H9 (cell line): ENCODE measurements around the gene SUPT7L. TPM values are rescaled to one million over a fixed set of nuclear protein-coding genes. Genes with fewer than 3 reads are reported as not detected.

Experiments
- DNase-seq: peaks from one replicate; pipeline ENCODE4 v3.0.0-alpha.2; 2017
- H2AFZ ChIP-seq: one replicate; pipeline ENCODE4 v1.6.1; 2013; ENCODE audit warnings: mild to moderate bottlenecking, low read length, control low read depth, moderate library complexity
- H2AK5ac ChIP-seq: 2 replicates; pipeline ENCODE4 v1.6.1; 2013; ENCODE audit warnings: low read length, control low read depth, mixed read lengths; ENCODE audit not compliant: insufficient read length
- H2BK120ac ChIP-seq: one replicate; pipeline ENCODE4 v1.6.1; 2013; ENCODE audit warnings: low read depth, mild to moderate bottlenecking, low read length, control low read depth, inconsistent platforms; ENCODE audit not compliant: poor library complexity, severe bottlenecking
- H2BK12ac ChIP-seq: 2 replicates; pipeline ENCODE4 v1.6.1; 2013; ENCODE audit warnings: low read length, control low read depth, mixed read lengths, low read depth; ENCODE audit not compliant: insufficient read length
- H2BK15ac ChIP-seq: 2 replicates; pipeline ENCODE4 v1.6.1; 2013; ENCODE audit warnings: low read depth, low read length, control low read depth
- H2BK20ac ChIP-seq: one replicate; pipeline ENCODE4 v1.6.1; 2013; ENCODE audit warnings: low read depth, mild to moderate bottlenecking, low read length, control low read depth, inconsistent platforms; ENCODE audit not compliant: poor library complexity, severe bottlenecking
- H2BK5ac ChIP-seq: 2 replicates; pipeline ENCODE4 v1.6.1; 2013; ENCODE audit warnings: low read length, control low read depth, mixed read lengths; ENCODE audit not compliant: insufficient read length
- H3K14ac ChIP-seq: 2 replicates; pipeline ENCODE4 v1.6.1; 2013; ENCODE audit warnings: low read length, control low read depth; ENCODE audit not compliant: insufficient read depth
- H3K18ac ChIP-seq: 2 replicates; pipeline ENCODE4 v1.6.1; 2013; ENCODE audit warnings: low read depth, mild to moderate bottlenecking, mixed read lengths, low read length, control low read depth; ENCODE audit not compliant: insufficient read length
- H3K23ac ChIP-seq: 2 replicates; pipeline ENCODE4 v1.6.1; 2013; ENCODE audit warnings: low read length, control low read depth, mixed read lengths, low read depth; ENCODE audit not compliant: insufficient read length
- H3K23me2 ChIP-seq: 2 replicates; pipeline ENCODE4 v1.6.1; 2013; ENCODE audit warnings: low read depth, mild to moderate bottlenecking, mixed read lengths, low read length, control low read depth; ENCODE audit not compliant: insufficient read length, poor library complexity, severe bottlenecking
- H3K27ac ChIP-seq: 2 replicates; pipeline ENCODE4 v1.5.1; 2013; ENCODE audit warnings: low read length, control low read depth, mixed read lengths, low read depth; ENCODE audit not compliant: insufficient read length
- H3K27me3 ChIP-seq: 2 replicates; pipeline ENCODE4 v1.6.1; 2013; ENCODE audit warnings: low read length, control low read depth, inconsistent platforms; ENCODE audit not compliant: insufficient read depth
- H3K4ac ChIP-seq: 2 replicates; pipeline ENCODE4 v1.6.1; 2013; ENCODE audit warnings: low read depth, mild to moderate bottlenecking, control low read depth, inconsistent platforms, low read length, moderate library complexity
- H3K4me1 ChIP-seq: 2 replicates; pipeline ENCODE4 v1.6.1; 2013; ENCODE audit warnings: low read length, control low read depth, inconsistent platforms; ENCODE audit not compliant: insufficient read depth
- H3K4me2 ChIP-seq: 2 replicates; pipeline ENCODE4 v1.6.1; 2013; ENCODE audit warnings: low read length, control low read depth, mixed read lengths; ENCODE audit not compliant: insufficient read length, insufficient read depth
- H3K56ac ChIP-seq: 2 replicates; pipeline ENCODE4 v1.6.1; 2013; ENCODE audit warnings: low read depth, mild to moderate bottlenecking, mixed read lengths, low read length, control low read depth; ENCODE audit not compliant: insufficient read length
- H3K79me1 ChIP-seq: 2 replicates; pipeline ENCODE4 v1.6.1; 2013; ENCODE audit warnings: low read depth, mild to moderate bottlenecking, moderate library complexity, low read length, control low read depth, inconsistent platforms; ENCODE audit not compliant: insufficient read depth, poor library complexity, severe bottlenecking
- H3K79me2 ChIP-seq: 2 replicates; pipeline ENCODE4 v1.6.1; 2013; ENCODE audit warnings: low read length, control low read depth, inconsistent platforms; ENCODE audit not compliant: insufficient read depth
- H3K9ac ChIP-seq: 2 replicates; pipeline ENCODE4 v1.6.1; 2013; ENCODE audit warnings: low read length, control low read depth, mixed read lengths; ENCODE audit not compliant: insufficient read length; ENCODE audit errors: extremely low read depth
- H3K9me3 ChIP-seq: one replicate; pipeline ENCODE4 v1.6.1; 2013; ENCODE audit warnings: low read depth, low read length, inconsistent platforms; ENCODE audit not compliant: control insufficient read depth
- H3T11ph ChIP-seq: one replicate; pipeline ENCODE4 v1.6.1; 2013; ENCODE audit warnings: mild to moderate bottlenecking, low read length, control low read depth, inconsistent platforms
- H4K20me1 ChIP-seq: one replicate; pipeline ENCODE4 v1.6.1; 2013; ENCODE audit not compliant: control insufficient read depth, insufficient read length, insufficient read depth
- H4K5ac ChIP-seq: 2 replicates; pipeline ENCODE4 v1.6.1; 2013; ENCODE audit warnings: low read depth, mild to moderate bottlenecking, mixed read lengths, low read length, control low read depth; ENCODE audit not compliant: insufficient read length
- H4K8ac ChIP-seq: replicated peaks from 2 replicates; pipeline ENCODE4 v1.6.1; 2013; ENCODE audit warnings: low read length, control low read depth, mixed read lengths, low read depth; ENCODE audit not compliant: insufficient read length
- H4K91ac ChIP-seq: 2 replicates; pipeline ENCODE4 v1.6.1; 2013; ENCODE audit warnings: low read depth, mild to moderate bottlenecking, moderate library complexity, mixed read lengths, low read length, control low read depth; ENCODE audit not compliant: insufficient read length
- H3K27ac Mint-ChIP-seq, 3 experiments: 2 replicates in 2 of 3; 3 replicates in 1 of 3; pipeline ENCODE4 v1.8.0; 2020 to 2021; ENCODE audit warnings: mixed read lengths in 3 of 3, mild to moderate bottlenecking in 1 of 3, moderate library complexity in 1 of 3
- H3K27me3 Mint-ChIP-seq: 2 replicates; pipeline ENCODE4 v1.8.0; 2021; ENCODE audit warnings: low read depth, mild to moderate bottlenecking, moderate library complexity, mixed read lengths
- H3K36me3 Mint-ChIP-seq, 3 experiments: 2 replicates in 2 of 3; 3 replicates in 1 of 3; pipeline ENCODE4 v1.8.0; 2020 to 2021; ENCODE audit warnings: low read depth in 3 of 3, mixed read lengths in 3 of 3; ENCODE audit not compliant: insufficient read depth in 1 of 3
- H3K4me1 Mint-ChIP-seq, 2 experiments: 2 replicates each; pipeline ENCODE4 v1.8.0; 2020; ENCODE audit warnings: mixed read lengths in 2 of 2
- H3K4me3 Mint-ChIP-seq, 2 experiments: 2 replicates in 1 of 2; 3 replicates in 1 of 2; pipeline ENCODE4 v1.8.0; 2020 to 2021; ENCODE audit warnings: mild to moderate bottlenecking in 2 of 2, mixed read lengths in 2 of 2, moderate library complexity in 1 of 2
- H3K9me3 Mint-ChIP-seq, 2 experiments: 2 replicates in 1 of 2; 3 replicates in 1 of 2; pipeline ENCODE4 v1.8.0; 2020; ENCODE audit warnings: mild to moderate bottlenecking in 2 of 2, mixed read lengths in 2 of 2, moderate library complexity in 1 of 2
- CTCF ChIP-seq: fragments of 200-600 bp; sonication (generic); conservative IDR thresholded peaks from 3 replicates; pipeline ENCODE4 v1.8.0; 2021; ENCODE audit warnings: antibody characterized with exemption, mild to moderate bottlenecking
- WGBS: extraction: QIAGEN DNeasy Blood & Tissue Kit; methylation state at CpG from one replicate; pipeline ENCODE4 v1.1.7; 2013; ENCODE audit warnings: missing lambda C conversion rate, low lambda C conversion rate, mixed read lengths; ENCODE audit not compliant: insufficient read length; ENCODE audit errors: extremely low coverage; 5-methylcytosine and 5-hydroxymethylcytosine counted together
- total RNA-seq: library from RNA; stranded (reverse); gene quantifications from 2 replicates; pipeline ENCODE4 v1.2.1, GENCODE V29; 2021

Gene SUPT7L
- total RNA-seq, 1 experiment from 2014 or later = 30.4 TPM

DNA sequence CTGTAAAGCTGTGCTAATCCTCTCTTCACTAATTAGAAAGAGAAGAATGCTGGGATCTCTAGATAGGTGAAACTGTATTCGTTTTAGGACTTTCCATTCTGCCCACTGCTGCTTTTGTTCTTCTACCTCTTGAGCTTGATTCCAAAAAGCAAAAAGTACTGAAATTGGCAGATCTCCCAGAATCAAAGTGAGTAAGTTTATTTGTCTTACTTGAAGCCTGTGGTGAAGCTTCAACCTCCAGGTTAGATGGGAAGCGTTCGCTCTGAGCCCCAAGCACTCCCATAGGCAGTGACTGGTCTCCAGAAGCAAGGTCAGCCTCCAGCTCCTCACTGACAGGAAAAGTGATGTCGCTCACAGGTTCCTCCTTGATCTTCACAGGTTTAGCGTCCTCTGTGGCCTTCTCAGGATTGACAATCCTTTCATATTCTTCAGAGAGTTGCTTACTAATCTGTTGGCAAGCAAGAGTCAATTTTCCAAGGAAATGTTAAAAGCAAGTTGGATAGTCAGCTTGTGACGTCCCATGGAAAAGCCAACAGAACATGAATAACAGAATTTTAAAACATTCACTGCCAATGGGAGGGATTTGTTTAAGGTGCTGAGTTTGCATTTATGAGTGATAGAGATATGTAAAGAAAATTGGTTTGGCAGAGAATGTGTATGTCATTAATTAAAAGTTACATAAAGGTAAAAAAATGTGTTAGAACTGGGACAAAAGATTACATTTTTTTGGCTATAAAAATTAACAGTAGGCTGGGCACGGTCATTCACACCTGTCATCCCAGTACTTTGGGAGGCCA is 8.1 kb downstream of the SUPT7L start:
- H2BK15ac ChIP-seq = no peak overlapping the region
- H2BK12ac ChIP-seq = no peak overlapping the region
- no peak overlapping the region for H4K8ac ChIP-seq
- H3K36me3 Mint-ChIP-seq = peaks cover 13 to 72% (median 65%) of the 10 kb centered on the region in 3 experiments; a peak in 6 of 7 replicates
- no peak overlapping the region for H2AFZ ChIP-seq
- no peak overlapping the region for H4K91ac ChIP-seq
- no peaks in the 10 kb centered on the region for H3K79me2 ChIP-seq
- DNase-seq = no peak
- no peaks in the 10 kb centered on the region for H3K79me1 ChIP-seq
- no peaks in the 10 kb centered on the region for H4K20me1 ChIP-seq
- no peaks in the 10 kb centered on the region for H3K27me3 Mint-ChIP-seq
- H3K23ac ChIP-seq = no peak overlapping the region
- H3K4me3 Mint-ChIP-seq = no peak overlapping the region
- H4K5ac ChIP-seq = no peak overlapping the region
- no peak overlapping the region for H3K9ac ChIP-seq
- no peaks in the 10 kb centered on the region for H3K9me3 Mint-ChIP-seq
- no peak overlapping the region for H2BK120ac ChIP-seq
- no CpG with 5 or more reads among the region's 7 CpGs for WGBS
- no peak overlapping the region for H3K14ac ChIP-seq
- no peak overlapping the region for H3K18ac ChIP-seq
- H3K4me2 ChIP-seq = no peak overlapping the region
- peak overlapping the region in 2 of 3 experiments; percentile 55 to 96; a peak in 3 of 7 replicates for H3K27ac Mint-ChIP-seq
- H3K56ac ChIP-seq = no peak overlapping the region
- H3K27me3 ChIP-seq = no peaks in the 10 kb centered on the region
- no peaks in the 10 kb centered on the region for H3K23me2 ChIP-seq
- H3T11ph ChIP-seq = no peak overlapping the region
- no peak overlapping the region for H3K4ac ChIP-seq
- peaks cover 10 to 14% of the 10 kb centered on the region in 2 experiments for H3K4me1 Mint-ChIP-seq
- no peaks in the 10 kb centered on the region for H3K9me3 ChIP-seq
- no peak overlapping the region for H2BK20ac ChIP-seq
- no peak overlapping the region for H3K27ac ChIP-seq
- no peak overlapping the region for H2AK5ac ChIP-seq
- no peak for TF ChIP-seq CTCF
- no peaks in the 10 kb centered on the region for H3K4me1 ChIP-seq
- no peak overlapping the region for H2BK5ac ChIP-seq
